ENCODE results near the gene TIAM2.

The TIAM2 gene

GRCh38 chr6:155197932-155198331, 202.8 kb downstream of the TIAM2 start:
- H3K27ac ChIP-seq: no peak overlapping the region
- TF ChIP-seq CTCF (conservative IDR thresholded peaks at IDR 0.05): no peak

- no peak overlapping the region for H3K27ac ChIP-seq
- TF ChIP-seq CTCF (conservative IDR thresholded peaks at IDR 0.05): no peak
These were observed 204.9 kb downstream of the TIAM2 start for GRCh38 chr6:155200012-155200411.

- H3K27ac ChIP-seq: peak overlapping the region; percentile 56
These were observed 206.5 kb downstream of the TIAM2 start for GRCh38 chr6:155201461-155202226.

GRCh38 chr6:155207223-155207622, 212.1 kb downstream of the TIAM2 start:
- TF ChIP-seq CTCF (conservative IDR thresholded peaks at IDR 0.05): no peak
- no peak overlapping the region for H3K27ac ChIP-seq

More at GRCh38 chr6:155201461-155202226, 206.5 kb downstream of the TIAM2 start:
- no peak for TF ChIP-seq CTCF (conservative IDR thresholded peaks at IDR 0.05)

- H3K27ac ChIP-seq: no peak overlapping the region
- no peak for TF ChIP-seq CTCF (conservative IDR thresholded peaks at IDR 0.05)
These were observed 217.0 kb downstream of the TIAM2 start for GRCh38 chr6:155212106-155212505.

- no peak overlapping the region for H3K27ac ChIP-seq
- no peak for TF ChIP-seq CTCF (conservative IDR thresholded peaks at IDR 0.05)
These were observed 217.7 kb downstream of the TIAM2 start for GRCh38 chr6:155212616-155213380.

- no peak overlapping the region for H3K27ac ChIP-seq
- TF ChIP-seq CTCF (conservative IDR thresholded peaks at IDR 0.05): no peak
These were observed 218.7 kb downstream of the TIAM2 start for GRCh38 chr6:155213611-155214372.

All from VCaP (cell line).